HepG2 (cell line): ENCODE data around the gene MYO18B. TPM values are rescaled to one million over a fixed set of nuclear protein-coding genes. Genes with fewer than 3 reads are reported as not detected.

ENCODE experiments used
- ATAC-seq: fragments of 200-7000 bp; cut with Tn5 transposase; 3 replicates; pipeline ENCODE4 v1.9.1; 2020; ENCODE audit warnings: mild to moderate bottlenecking, moderate library complexity
- BruUV-seq: library from RNA; stranded (reverse); fragments of 400-500 nt; replicated peaks from 2 replicates; lab custom pipeline; 2021; lab: Mats Ljungman, UMichigan
- CTCF ChIA-PET: fragments of 300-600 bp; formaldehyde crosslinking; extraction: SDS; loops from one replicate; lab custom pipeline; 2021; ENCODE audit warnings: low total read pairs, inconsistent platforms, low intra/inter-chr PET ratio; lab: Yijun Ruan, JAX
- POLR2A ChIA-PET: fragments of 350-600 bp; sonication (Branson Sonifier 250); formaldehyde crosslinking; loops from one replicate; lab custom pipeline; 2020; ENCODE audit warnings: antibody characterized with exemption, inconsistent platforms; lab: Yijun Ruan, JAX
- DNase-seq: peaks from one replicate; pipeline ENCODE4 v3.0.0-alpha.2; 2015; ENCODE audit warnings: low spot score
- FAIRE-seq: peaks from 3 replicates; lab custom pipeline; 2011; peaks lifted over from hg19 to GRCh38; lab: Jason Lieb, UNC
- H2AFZ ChIP-seq: one replicate; pipeline ENCODE4 v1.6.1; 2011; ENCODE audit warnings: low read length, inconsistent platforms
- H3K27ac ChIP-seq: fragments of 300-600 bp; 3 replicates; pipeline ENCODE4 v1.8.0; 2011; ENCODE audit warnings: mixed run types, mild to moderate bottlenecking, mixed read lengths, low read length, inconsistent platforms; ENCODE audit not compliant: insufficient read depth; ENCODE audit errors: extremely low read length
- H3K27me3 ChIP-seq, 2 experiments: fragments of 200-600 bp in 1 of 2; 2 replicates in 1 of 2; 3 replicates in 1 of 2; pipeline versions ENCODE4 v1.6.0 to v1.8.0; 2011; ENCODE audit warnings: low read length in 2 of 2, mild to moderate bottlenecking in 2 of 2, moderate library complexity in 2 of 2, inconsistent platforms in 1 of 2; ENCODE audit not compliant: insufficient read depth in 2 of 2, control insufficient read depth in 1 of 2
- H3K36me3 ChIP-seq, 2 experiments: fragments of 200-600 bp in 1 of 2; replicated peaks in 1 of 2; 2 replicates in 1 of 2; 3 replicates in 1 of 2; pipeline versions ENCODE4 v1.5.1 to v1.8.0; 2011; ENCODE audit warnings: low read length in 2 of 2, inconsistent platforms in 1 of 2; ENCODE audit not compliant: insufficient read depth in 2 of 2, control insufficient read depth in 1 of 2
- H3K4me1 ChIP-seq: 2 replicates; pipeline ENCODE4 v1.5.1; 2012; ENCODE audit warnings: low read length, inconsistent platforms; ENCODE audit not compliant: insufficient read depth
- H3K4me2 ChIP-seq: 2 replicates; pipeline ENCODE4 v1.6.0; 2011; ENCODE audit warnings: low read depth, low read length, inconsistent platforms
- H3K4me3 ChIP-seq, 3 experiments: fragments of 200-600 bp in 1 of 3; sonication (generic), shearing (Covaris generic) in 1 of 3; replicated peaks in 1 of 3; 2 replicates each; pipeline ENCODE4 v1.5.1; 2011 to 2016; ENCODE audit warnings: low read length in 3 of 3, inconsistent platforms in 2 of 3, low read depth in 2 of 3, mild to moderate bottlenecking in 2 of 3, control low read depth in 1 of 3, mixed read lengths in 1 of 3; ENCODE audit not compliant: insufficient read depth in 1 of 3
- H3K79me2 ChIP-seq: one replicate; pipeline ENCODE4 v1.6.1; 2011; ENCODE audit warnings: low read length, inconsistent platforms; ENCODE audit not compliant: insufficient read depth
- H3K9ac ChIP-seq: 2 replicates; pipeline ENCODE4 v1.6.0; 2011; ENCODE audit warnings: mild to moderate bottlenecking, low read depth, low read length, inconsistent platforms; ENCODE audit not compliant: insufficient read depth
- H3K9me3 ChIP-seq: 2 replicates; pipeline ENCODE4 v1.5.1; 2012; ENCODE audit warnings: mild to moderate bottlenecking, low read length
- H4K20me1 ChIP-seq: 2 replicates; pipeline ENCODE4 v1.6.0; 2011; ENCODE audit warnings: inconsistent platforms, mild to moderate bottlenecking, low read length, moderate library complexity; ENCODE audit not compliant: insufficient read depth
- CBX1 ChIP-seq: IDR thresholded peaks from one replicate; pipeline ENCODE4 v1.6.1; 2016; ENCODE audit warnings: antibody characterized with exemption, low read depth
- HIVEP1 ChIP-seq: sonication (generic); formaldehyde crosslinking; IDR thresholded peaks from 2 replicates; pipeline ENCODE4 v1.4.0; 2020; ENCODE audit warnings: mild to moderate bottlenecking, missing genetic modification reagents
- HNRNPH1 ChIP-seq: fragments of 200-400 bp; formaldehyde crosslinking; optimal IDR thresholded peaks from 2 replicates; pipeline ENCODE3; 2017; ENCODE audit warnings: mild to moderate bottlenecking, low read depth, low read length
- HNRNPUL1 ChIP-seq: fragments of 200-400 bp; formaldehyde crosslinking; IDR thresholded peaks from 2 replicates; pipeline ENCODE4 v1.6.1; 2017; ENCODE audit warnings: low read depth, mild to moderate bottlenecking, low read length, moderate library complexity
- IRX3 ChIP-seq: sonication (generic); formaldehyde crosslinking; IDR thresholded peaks from 2 replicates; pipeline ENCODE4 v1.8.1; 2023; ENCODE audit warnings: mild to moderate bottlenecking, low read depth, missing genetic modification reagents, borderline replicate concordance
- KAT8 ChIP-seq: IDR thresholded peaks from 2 replicates; pipeline ENCODE4 v1.6.1; 2016; ENCODE audit warnings: missing genetic modification reagents, missing compliant biosample characterization
- KLF12 ChIP-seq: sonication (generic); formaldehyde crosslinking; IDR thresholded peaks from 2 replicates; pipeline ENCODE4 v1.4.0; 2020; ENCODE audit warnings: missing genetic modification reagents, borderline replicate concordance
- MEF2D ChIP-seq: sonication (generic); formaldehyde crosslinking; IDR thresholded peaks from 2 replicates; pipeline ENCODE4 v1.5.1; 2020; ENCODE audit warnings: mild to moderate bottlenecking, missing genetic modification reagents
- NCOA1 ChIP-seq: sonication (generic); formaldehyde crosslinking; IDR thresholded peaks from 2 replicates; pipeline ENCODE4 v1.9.0; 2021; ENCODE audit warnings: missing genetic modification reagents
- SNAI1 ChIP-seq: sonication (generic); formaldehyde crosslinking; IDR thresholded peaks from 2 replicates; pipeline ENCODE4 v1.5.0; 2020; ENCODE audit warnings: mild to moderate bottlenecking, missing genetic modification reagents, borderline replicate concordance
- SP1 ChIP-seq, 2 experiments: fragments of 450-650 bp in 1 of 2; sonication (generic) in 1 of 2; formaldehyde crosslinking in 1 of 2; IDR thresholded peaks; 2 replicates each; pipeline versions ENCODE4 v1.4.0 to v1.6.1; 2016 to 2020; ENCODE audit warnings: missing genetic modification reagents in 1 of 2
- TMF1 ChIP-seq: sonication (generic); formaldehyde crosslinking; IDR thresholded peaks from 2 replicates; pipeline ENCODE4 v1.8.1; 2022; ENCODE audit warnings: low read depth, missing genetic modification reagents
- ZNF121 ChIP-seq: sonication (generic); formaldehyde crosslinking; IDR thresholded peaks from 2 replicates; pipeline ENCODE4 v1.5.0; 2020; ENCODE audit warnings: mild to moderate bottlenecking, missing genetic modification reagents
- ZNF7 ChIP-seq: IDR thresholded peaks from 2 replicates; pipeline ENCODE4 v1.6.1; 2016; ENCODE audit warnings: missing biosample characterization, missing genetic modification reagents
- ZNF780A ChIP-seq: sonication (generic); formaldehyde crosslinking; IDR thresholded peaks from 2 replicates; pipeline ENCODE4 v1.8.0; 2022; ENCODE audit warnings: mild to moderate bottlenecking, missing genetic modification reagents, moderate library complexity
- ZSCAN21 ChIP-seq: sonication (generic); formaldehyde crosslinking; IDR thresholded peaks from 2 replicates; pipeline ENCODE4 v1.8.0; 2022; ENCODE audit warnings: mild to moderate bottlenecking, missing genetic modification reagents, moderate library complexity, borderline replicate concordance
- WGBS: methylation state at CpG from one replicate; pipeline ENCODE4 v1.1.6; 2017; ENCODE audit warnings: low lambda C conversion rate; 5-methylcytosine and 5-hydroxymethylcytosine counted together
- in situ Hi-C: cut with HindIII; loops from 2 replicates; pipeline ENCODE4 v1.10.0; 2017; ENCODE audit warnings: low pct_unique_long_range_greater_than_20kb; ENCODE audit not compliant: extremely low pct_ligation_motif_present
- intact Hi-C: fragments of 100-400 bp; cut with micrococcal nuclease; formaldehyde crosslinking; loops from one replicate; pipeline ENCODE4 v1.10.0; 2022; ENCODE audit not compliant: unreplicated experiment
- polyA plus RNA-seq, 8 experiments: library from polyadenylated mRNA; depleted of rRNA in 3 of 8; stranded (reverse) in 7 of 8; unstranded in 1 of 8; fragments of >200 nt; fragmentation: Illumina TruSeq in 4 of 8; extraction: Trizol in 4 of 8; gene quantifications; 2 replicates each; pipeline versions ENCODE4 v1.2.1 to v1.2.3, GENCODE V29; 2011 to 2016; ENCODE audit warnings: low read depth in 4 of 8, missing spikeins in 1 of 8, mixed read lengths in 1 of 8; ENCODE audit not compliant: insufficient read depth in 1 of 8
- total RNA-seq, 5 experiments: library from RNA; depleted of rRNA; stranded (reverse); fragments of >200 nt; fragmentation: Illumina TruSeq; extraction: Trizol; gene quantifications; 2 replicates each; pipeline ENCODE4 v1.2.3, GENCODE V29; 2016; ENCODE audit warnings: low read depth in 1 of 5
- TF ChIP-seq, protein P1 (sequence below): sonication (generic); formaldehyde crosslinking; IDR thresholded peaks from one replicate; pipeline ENCODE4 v1.5.1; 2020; ENCODE audit warnings: mild to moderate bottlenecking, missing genetic modification reagents; ENCODE audit errors: not compliant biosample characterization
- TF ChIP-seq, protein P2 (sequence below): IDR thresholded peaks from 2 replicates; pipeline ENCODE4 v1.6.1; 2018; ENCODE audit warnings: missing genetic modification reagents

The MYO18B gene
- total and polyA plus RNA-seq, 2 of the 13 experiments (the other 11 are each of a cell fraction or from before 2014, with no cell fraction given), result 0.01 TPM; not detected in 1

DNA sequence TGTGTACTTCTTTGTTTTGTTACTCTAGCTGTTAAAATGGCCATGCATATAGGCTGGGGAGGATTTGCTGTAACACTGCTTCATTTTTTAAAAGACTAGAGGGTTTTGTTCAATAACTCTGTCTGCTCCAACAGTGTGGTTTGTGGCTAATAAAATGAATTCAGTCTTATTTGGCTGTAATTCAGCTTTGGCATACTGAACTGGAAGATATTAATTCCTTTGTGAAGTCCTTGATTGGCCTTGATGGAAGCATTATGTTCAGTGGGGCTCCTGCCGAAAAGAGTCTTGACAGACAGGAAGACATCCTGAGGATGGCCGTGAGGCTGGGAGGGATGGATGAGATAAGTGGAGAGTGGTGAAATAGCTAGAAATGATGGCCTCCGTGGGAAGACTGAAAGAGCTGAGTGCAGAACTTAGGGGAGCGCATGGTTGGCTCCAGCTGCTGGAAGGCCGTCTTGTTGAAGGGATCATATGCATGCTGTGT lies 44.8 kb upstream of the MYO18B start:
- Histone ChIP-seq H3K4me3 (no peak overlapping the region), H3K4me1 (no peaks in the 10 kb centered on the region), H3K9me3 (no peaks in the 10 kb centered on the region), H3K9ac (no peak overlapping the region), H3K4me2 (no peak overlapping the region), H3K27me3 (no peaks in the 10 kb centered on the region), H2AFZ (no peak overlapping the region), H3K36me3 (peaks cover 0 to 16% of the 10 kb centered on the region in 2 experiments; a peak in 3 of 5 replicates), H4K20me1 (no peaks in the 10 kb centered on the region; the same call in 1 of the 2 replicates), H3K27ac (no peak overlapping the region), H3K79me2 (no peaks in the 10 kb centered on the region)
- ATAC-seq (no peak), DNase-seq (no peak), FAIRE-seq (no peak)
- no TSS peak for BruUV-seq
- CTCF ChIA-PET, result no interaction called here
- 94% methylated on average over 5 of the region's 5 CpGs for WGBS
- intact Hi-C loops (no loop called here), in situ Hi-C loops (no loop called here)
- TF ChIP-seq IRX3 (CRISPR knock-in tag), result no peak
- no peak for TF ChIP-seq HNRNPUL1
- TF ChIP-seq KAT8 (CRISPR knock-in tag), result no peak
- no peak for TF ChIP-seq KLF12 (CRISPR knock-in tag)
- no peak for TF ChIP-seq ZNF7
- TF ChIP-seq ZNF121 (CRISPR knock-in tag), result no peak
- TF ChIP-seq, protein P1, sequence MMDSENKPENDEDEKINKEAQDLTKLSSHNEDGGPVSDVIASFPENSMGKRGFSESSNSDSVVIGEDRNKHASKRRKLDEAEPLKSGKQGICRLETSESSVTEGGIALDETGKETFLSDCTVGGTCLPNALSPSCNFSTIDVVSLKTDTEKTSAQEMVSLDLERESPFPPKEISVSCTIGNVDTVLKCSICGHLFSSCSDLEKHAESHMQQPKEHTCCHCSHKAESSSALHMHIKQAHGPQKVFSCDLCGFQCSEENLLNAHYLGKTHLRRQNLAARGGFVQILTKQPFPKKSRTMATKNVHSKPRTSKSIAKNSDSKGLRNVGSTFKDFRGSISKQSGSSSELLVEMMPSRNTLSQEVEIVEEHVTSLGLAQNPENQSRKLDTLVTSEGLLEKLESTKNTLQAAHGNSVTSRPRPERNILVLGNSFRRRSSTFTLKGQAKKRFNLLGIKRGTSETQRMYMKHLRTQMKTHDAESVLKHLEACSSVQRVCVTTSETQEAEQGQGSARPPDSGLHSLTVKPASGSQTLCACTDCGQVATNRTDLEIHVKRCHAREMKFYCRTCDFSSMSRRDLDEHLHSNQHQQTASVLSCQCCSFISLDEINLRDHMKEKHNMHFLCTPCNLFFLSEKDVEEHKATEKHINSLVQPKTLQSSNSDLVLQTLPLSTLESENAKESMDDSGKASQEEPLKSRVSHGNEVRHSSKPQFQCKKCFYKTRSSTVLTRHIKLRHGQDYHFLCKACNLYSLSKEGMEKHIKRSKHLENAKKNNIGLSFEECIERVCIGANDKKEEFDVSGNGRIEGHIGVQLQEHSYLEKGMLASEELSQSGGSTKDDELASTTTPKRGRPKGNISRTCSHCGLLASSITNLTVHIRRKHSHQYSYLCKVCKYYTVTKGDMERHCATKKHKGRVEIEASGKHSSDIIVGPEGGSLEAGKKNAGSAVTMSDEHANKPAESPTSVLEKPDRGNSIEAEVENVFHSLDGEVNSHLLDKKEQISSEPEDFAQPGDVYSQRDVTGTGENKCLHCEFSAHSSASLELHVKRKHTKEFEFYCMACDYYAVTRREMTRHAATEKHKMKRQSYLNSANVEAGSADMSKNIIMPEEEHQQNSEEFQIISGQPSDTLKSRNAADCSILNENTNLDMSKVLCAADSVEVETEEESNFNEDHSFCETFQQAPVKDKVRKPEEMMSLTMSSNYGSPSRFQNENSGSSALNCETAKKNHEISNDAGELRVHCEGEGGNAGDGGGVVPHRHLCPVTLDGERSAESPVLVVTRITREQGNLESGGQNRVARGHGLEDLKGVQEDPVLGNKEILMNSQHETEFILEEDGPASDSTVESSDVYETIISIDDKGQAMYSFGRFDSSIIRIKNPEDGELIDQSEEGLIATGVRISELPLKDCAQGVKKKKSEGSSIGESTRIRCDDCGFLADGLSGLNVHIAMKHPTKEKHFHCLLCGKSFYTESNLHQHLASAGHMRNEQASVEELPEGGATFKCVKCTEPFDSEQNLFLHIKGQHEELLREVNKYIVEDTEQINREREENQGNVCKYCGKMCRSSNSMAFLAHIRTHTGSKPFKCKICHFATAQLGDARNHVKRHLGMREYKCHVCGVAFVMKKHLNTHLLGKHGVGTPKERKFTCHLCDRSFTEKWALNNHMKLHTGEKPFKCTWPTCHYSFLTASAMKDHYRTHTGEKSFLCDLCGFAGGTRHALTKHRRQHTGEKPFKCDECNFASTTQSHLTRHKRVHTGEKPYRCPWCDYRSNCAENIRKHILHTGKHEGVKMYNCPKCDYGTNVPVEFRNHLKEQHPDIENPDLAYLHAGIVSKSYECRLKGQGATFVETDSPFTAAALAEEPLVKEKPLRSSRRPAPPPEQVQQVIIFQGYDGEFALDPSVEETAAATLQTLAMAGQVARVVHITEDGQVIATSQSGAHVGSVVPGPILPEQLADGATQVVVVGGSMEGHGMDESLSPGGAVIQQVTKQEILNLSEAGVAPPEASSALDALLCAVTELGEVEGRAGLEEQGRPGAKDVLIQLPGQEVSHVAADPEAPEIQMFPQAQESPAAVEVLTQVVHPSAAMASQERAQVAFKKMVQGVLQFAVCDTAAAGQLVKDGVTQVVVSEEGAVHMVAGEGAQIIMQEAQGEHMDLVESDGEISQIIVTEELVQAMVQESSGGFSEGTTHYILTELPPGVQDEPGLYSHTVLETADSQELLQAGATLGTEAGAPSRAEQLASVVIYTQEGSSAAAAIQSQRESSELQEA (CRISPR knock-in tag), result no peak
- TF ChIP-seq, protein P2, sequence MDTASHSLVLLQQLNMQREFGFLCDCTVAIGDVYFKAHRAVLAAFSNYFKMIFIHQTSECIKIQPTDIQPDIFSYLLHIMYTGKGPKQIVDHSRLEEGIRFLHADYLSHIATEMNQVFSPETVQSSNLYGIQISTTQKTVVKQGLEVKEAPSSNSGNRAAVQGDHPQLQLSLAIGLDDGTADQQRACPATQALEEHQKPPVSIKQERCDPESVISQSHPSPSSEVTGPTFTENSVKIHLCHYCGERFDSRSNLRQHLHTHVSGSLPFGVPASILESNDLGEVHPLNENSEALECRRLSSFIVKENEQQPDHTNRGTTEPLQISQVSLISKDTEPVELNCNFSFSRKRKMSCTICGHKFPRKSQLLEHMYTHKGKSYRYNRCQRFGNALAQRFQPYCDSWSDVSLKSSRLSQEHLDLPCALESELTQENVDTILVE (CRISPR knock-in tag), result no peak
- TF ChIP-seq ZNF780A, result no peak
- TF ChIP-seq CBX1, result no peak
- TF ChIP-seq ZSCAN21 (CRISPR knock-in tag), result no peak
- no peak for TF ChIP-seq SP1 (IDR thresholded peaks at IDR 0.05)
- no peak for TF ChIP-seq SP1 (CRISPR knock-in tag; IDR thresholded peaks at IDR 0.05)
- no peak for TF ChIP-seq HIVEP1 (CRISPR knock-in tag)
- no peak for TF ChIP-seq NCOA1 (CRISPR knock-in tag)
- no peak for TF ChIP-seq MEF2D (CRISPR knock-in tag)
- TF ChIP-seq HNRNPH1, result no peak
- TF ChIP-seq TMF1 (CRISPR knock-in tag), result no peak
- no peak for TF ChIP-seq SNAI1 (CRISPR knock-in tag)
- POLR2A ChIA-PET, result no interaction called here
